ENCODE data around the gene TMX1.

- no peak for TF ChIP-seq CTCF (IDR thresholded peaks at IDR 0.05)
- no peak for TF ChIP-seq POLR2A (IDR thresholded peaks at IDR 0.05)
- TF ChIP-seq POLR2AphosphoS5 (IDR thresholded peaks at IDR 0.05) = no peak
Observed at GRCh38 chr14:51258280-51258679, 18.2 kb downstream of the TMX1 start.

Data from suprapubic skin (tissue), 4 donors.